ENCODE data around the gene PLAC1. TPM values are rescaled to one million over a fixed set of nuclear protein-coding genes. Genes with fewer than 3 reads are reported as not detected.

PLAC1 gene
- total and polyA plus RNA-seq, 4 donors: 0.31 to 0.63 (median 0.47) TPM; not detected in 1

DNA sequence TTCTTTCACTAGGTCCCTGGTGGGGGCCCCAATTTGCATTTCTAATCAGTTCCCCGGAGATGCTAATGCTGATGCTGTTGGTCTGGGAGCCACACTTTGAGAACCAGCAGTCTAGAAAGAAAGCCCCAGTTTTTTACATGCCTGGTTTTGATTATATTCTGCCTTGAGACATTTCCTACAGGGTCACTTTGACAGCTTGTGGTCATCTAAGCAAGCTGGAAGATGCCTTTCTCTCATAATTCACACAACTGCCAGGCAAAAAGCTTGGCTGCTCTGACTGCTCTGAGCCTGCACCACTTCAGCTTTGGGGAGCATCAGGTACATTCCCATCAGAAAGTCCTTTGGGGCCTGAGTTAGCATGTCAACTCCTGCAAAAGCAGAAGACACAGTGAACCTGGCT lies 5.9 kb upstream of the PLAC1 start:
- H3K27ac ChIP-seq (ENCODE audit: low read depth in 1 of 2, low read length in 1 of 2): no peak overlapping the region
- H3K4me3 ChIP-seq: no peak overlapping the region
- peaks cover 0 to 35% (median 0%) of the 10 kb centered on the region in 3 donors for H3K27me3 ChIP-seq (ENCODE audit: control insufficient read depth in 3 of 3, insufficient read depth in 3 of 3, low read length in 2 of 3)
- DNase-seq: no peak
- WGBS, 2 donors: 59 to 88% methylated on average over 1 of the region's 1 CpG
- no peak overlapping the region for H3K9ac ChIP-seq (ENCODE audit: insufficient read depth in 1 of 2, low read length in 2 of 2)
- TF ChIP-seq, protein P1, sequence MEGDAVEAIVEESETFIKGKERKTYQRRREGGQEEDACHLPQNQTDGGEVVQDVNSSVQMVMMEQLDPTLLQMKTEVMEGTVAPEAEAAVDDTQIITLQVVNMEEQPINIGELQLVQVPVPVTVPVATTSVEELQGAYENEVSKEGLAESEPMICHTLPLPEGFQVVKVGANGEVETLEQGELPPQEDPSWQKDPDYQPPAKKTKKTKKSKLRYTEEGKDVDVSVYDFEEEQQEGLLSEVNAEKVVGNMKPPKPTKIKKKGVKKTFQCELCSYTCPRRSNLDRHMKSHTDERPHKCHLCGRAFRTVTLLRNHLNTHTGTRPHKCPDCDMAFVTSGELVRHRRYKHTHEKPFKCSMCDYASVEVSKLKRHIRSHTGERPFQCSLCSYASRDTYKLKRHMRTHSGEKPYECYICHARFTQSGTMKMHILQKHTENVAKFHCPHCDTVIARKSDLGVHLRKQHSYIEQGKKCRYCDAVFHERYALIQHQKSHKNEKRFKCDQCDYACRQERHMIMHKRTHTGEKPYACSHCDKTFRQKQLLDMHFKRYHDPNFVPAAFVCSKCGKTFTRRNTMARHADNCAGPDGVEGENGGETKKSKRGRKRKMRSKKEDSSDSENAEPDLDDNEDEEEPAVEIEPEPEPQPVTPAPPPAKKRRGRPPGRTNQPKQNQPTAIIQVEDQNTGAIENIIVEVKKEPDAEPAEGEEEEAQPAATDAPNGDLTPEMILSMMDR (IDR thresholded peaks at IDR 0.05; ENCODE audit: control extremely low read depth, extremely low read depth): no peak
- no peak for ATAC-seq (ENCODE audit: insufficient read depth, low FRiP score)
- H3K9me3 ChIP-seq (ENCODE audit: control insufficient read depth in 4 of 4, insufficient read depth in 3 of 4, low read length in 3 of 4): no peaks in the 10 kb centered on the region
- no peaks in the 10 kb centered on the region for H3K36me3 ChIP-seq (ENCODE audit: control insufficient read depth in 4 of 4, insufficient read depth in 4 of 4, low read length in 4 of 4)
- H3K4me1 ChIP-seq (ENCODE audit: control insufficient read depth in 5 of 5, insufficient read depth in 5 of 5, low read length in 5 of 5): no peaks in the 10 kb centered on the region

DNA sequence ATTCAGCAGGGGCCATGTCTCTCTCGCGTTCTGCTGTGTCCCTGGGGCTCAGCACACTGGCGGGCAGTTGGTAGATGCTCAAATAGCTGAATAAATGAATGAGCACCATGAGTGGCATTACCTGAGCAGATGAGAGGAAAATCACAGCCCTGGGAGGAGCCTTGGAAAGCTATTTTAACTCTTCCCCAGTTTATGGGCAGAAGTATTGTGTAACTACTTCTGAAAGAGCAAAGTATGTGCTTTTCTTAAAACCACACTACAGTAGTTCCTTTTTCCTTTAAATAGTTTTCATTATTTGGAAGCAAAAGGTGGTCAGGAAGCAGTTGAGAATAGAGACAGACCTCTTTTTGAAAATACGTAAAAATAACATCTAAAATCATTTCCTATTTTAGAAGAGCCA lies 3.0 kb upstream of the PLAC1 start:
- H3K27ac ChIP-seq (ENCODE audit: low read depth in 1 of 2, low read length in 1 of 2): no peak overlapping the region
- H3K9me3 ChIP-seq (ENCODE audit: control insufficient read depth in 4 of 4, insufficient read depth in 3 of 4, low read length in 3 of 4): no peaks in the 10 kb centered on the region
- H3K4me3 ChIP-seq: no peak overlapping the region
- H3K27me3 ChIP-seq (ENCODE audit: control insufficient read depth in 3 of 3, insufficient read depth in 3 of 3, low read length in 2 of 3): peaks cover 0 to 33% (median 4%) of the 10 kb centered on the region in 3 donors
- H3K9ac ChIP-seq (ENCODE audit: insufficient read depth in 1 of 2, low read length in 2 of 2): no peak overlapping the region
- H3K4me1 ChIP-seq (ENCODE audit: control insufficient read depth in 5 of 5, insufficient read depth in 5 of 5, low read length in 5 of 5): no peaks in the 10 kb centered on the region
- no peaks in the 10 kb centered on the region for H3K36me3 ChIP-seq (ENCODE audit: control insufficient read depth in 4 of 4, insufficient read depth in 4 of 4, low read length in 4 of 4)
- DNase-seq (no peak), ATAC-seq (ENCODE audit: insufficient read depth, low FRiP score) (no peak)
- 37 to 47% methylated on average over 4 of the region's 4 CpGs for WGBS, 2 donors
- TF ChIP-seq, protein P1 (IDR thresholded peaks at IDR 0.05; ENCODE audit: control extremely low read depth, extremely low read depth): no peak

DNA sequence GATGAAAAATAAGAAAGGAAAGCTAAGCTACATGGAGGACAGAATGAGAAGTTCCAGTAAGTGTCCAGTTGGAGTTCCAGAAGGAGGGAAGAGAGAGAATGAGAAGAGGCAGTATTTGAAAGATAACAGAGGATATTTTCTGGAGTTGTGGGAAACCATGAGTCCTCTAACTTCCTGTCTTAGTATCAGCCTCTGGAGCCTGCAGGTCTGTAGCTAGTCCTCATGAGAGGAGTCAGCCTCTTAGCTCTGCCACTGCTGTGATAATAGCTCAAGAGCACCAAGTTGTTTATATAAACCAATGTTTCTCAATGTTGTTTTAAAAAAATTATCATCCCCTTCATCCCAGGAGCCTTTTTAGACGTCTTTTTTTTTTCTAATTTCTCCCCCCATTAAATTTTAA lies 2.4 kb upstream of the PLAC1 start:
- DNase-seq (no peak), ATAC-seq (ENCODE audit: insufficient read depth, low FRiP score) (no peak)
- H3K27ac ChIP-seq (ENCODE audit: low read depth in 1 of 2, low read length in 1 of 2): no peak overlapping the region
- H3K4me3 ChIP-seq: no peak overlapping the region
- TF ChIP-seq, protein P1 (IDR thresholded peaks at IDR 0.05; ENCODE audit: control extremely low read depth, extremely low read depth): no peak
- peaks cover 0 to 37% (median 8%) of the 10 kb centered on the region in 3 donors for H3K27me3 ChIP-seq (ENCODE audit: control insufficient read depth in 3 of 3, insufficient read depth in 3 of 3, low read length in 2 of 3)
- no peaks in the 10 kb centered on the region for H3K36me3 ChIP-seq (ENCODE audit: control insufficient read depth in 4 of 4, insufficient read depth in 4 of 4, low read length in 4 of 4)
- H3K4me1 ChIP-seq (ENCODE audit: control insufficient read depth in 5 of 5, insufficient read depth in 5 of 5, low read length in 5 of 5): no peaks in the 10 kb centered on the region
- WGBS, 2 donors: 9 to 18% methylated on average over 1 of the region's 1 CpG
- no peak overlapping the region for H3K9ac ChIP-seq (ENCODE audit: insufficient read depth in 1 of 2, low read length in 2 of 2)
- no peaks in the 10 kb centered on the region for H3K9me3 ChIP-seq (ENCODE audit: control insufficient read depth in 4 of 4, insufficient read depth in 3 of 4, low read length in 3 of 4)

DNA sequence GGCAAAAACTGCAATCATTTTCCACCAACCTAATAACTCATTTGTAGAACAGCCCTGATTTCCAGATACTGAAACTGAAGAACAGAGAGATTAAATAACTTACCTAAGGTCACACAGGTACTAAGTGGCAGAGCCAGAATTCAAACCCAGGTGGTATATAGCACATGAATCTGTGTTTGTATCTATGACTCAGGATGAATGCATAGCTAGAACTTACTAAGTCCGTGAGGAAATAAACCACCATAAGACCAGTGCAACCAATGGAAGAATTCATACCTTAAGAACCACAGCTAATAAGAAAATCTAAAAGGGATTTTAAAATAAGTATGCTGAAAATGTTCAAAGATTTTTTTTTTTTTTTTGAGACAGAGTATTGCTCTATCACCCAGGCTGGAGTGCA lies 1.5 kb upstream of the PLAC1 start:
- H3K9me3 ChIP-seq (ENCODE audit: control insufficient read depth in 4 of 4, insufficient read depth in 3 of 4, low read length in 3 of 4): no peaks in the 10 kb centered on the region
- 92 to 100% methylated on average over 1 of the region's 1 CpG for WGBS, 2 donors
- ATAC-seq (ENCODE audit: insufficient read depth, low FRiP score) (no peak), DNase-seq (no peak)
- TF ChIP-seq, protein P1 (IDR thresholded peaks at IDR 0.05; ENCODE audit: control extremely low read depth, extremely low read depth): no peak
- H3K27ac ChIP-seq (ENCODE audit: low read depth in 1 of 2, low read length in 1 of 2): no peak overlapping the region
- H3K9ac ChIP-seq (ENCODE audit: insufficient read depth in 1 of 2, low read length in 2 of 2): no peak overlapping the region
- H3K4me1 ChIP-seq (ENCODE audit: control insufficient read depth in 5 of 5, insufficient read depth in 5 of 5, low read length in 5 of 5): no peaks in the 10 kb centered on the region
- no peak overlapping the region for H3K4me3 ChIP-seq
- H3K36me3 ChIP-seq (ENCODE audit: control insufficient read depth in 4 of 4, insufficient read depth in 4 of 4, low read length in 4 of 4): no peaks in the 10 kb centered on the region
- peaks cover 0 to 33% (median 8%) of the 10 kb centered on the region in 3 donors for H3K27me3 ChIP-seq (ENCODE audit: control insufficient read depth in 3 of 3, insufficient read depth in 3 of 3, low read length in 2 of 3)
